Colonic mucosa (tissue), 4 donors: ENCODE results near the gene UBE3C. TPM values are rescaled to one million over a fixed set of nuclear protein-coding genes. Genes with fewer than 3 reads are reported as not detected.
"Not testable (repeated sequence)": the region's sequence is repeated elsewhere in the genome, so short reads cannot be mapped to it uniquely, and the experiment has no call there.

ENCODE experiments used
- DNase-seq: peaks from one replicate; pipeline ENCODE4 v3.0.0-alpha.2; 2020
- H3K27ac ChIP-seq: fragments of 200-600 bp; one replicate; pipeline ENCODE4 v1.8.0; 2021
- H3K27me3 ChIP-seq: fragments of 200-600 bp; one replicate; pipeline ENCODE4 v1.8.0; 2021
- H3K36me3 ChIP-seq: fragments of 200-600 bp; one replicate; pipeline ENCODE4 v1.8.0; 2021
- H3K4me1 ChIP-seq: fragments of 200-600 bp; one replicate; pipeline ENCODE4 v1.8.0; 2021; ENCODE audit warnings: mild to moderate bottlenecking
- H3K4me3 ChIP-seq: fragments of 200-600 bp; one replicate; pipeline ENCODE4 v1.8.0; 2021
- H3K9ac ChIP-seq, 2 donors: one replicate each; pipeline ENCODE4 v1.7.0; 2013; ENCODE audit warnings: control low read depth in 2 of 2, low read depth in 2 of 2, low read length in 2 of 2
- H3K9me3 ChIP-seq: fragments of 200-600 bp; one replicate; pipeline ENCODE4 v1.8.0; 2021
- intact Hi-C: fragments of 100-400 bp; cut with DNase I; formaldehyde crosslinking; loops from one replicate; pipeline ENCODE4 v1.14.1; 2022
- total RNA-seq, 2 donors: library from RNA; stranded (reverse); fragmentation: NEBNext Ultra II Directional in 1 of 2; extraction: Animal tissue kit (Norgen Biotek cat#: 25700) in 1 of 2; gene quantifications; one replicate each; pipeline ENCODE4 v1.2.1, GENCODE V29; 2021
- TF ChIP-seq, protein P1 (sequence below): fragments of 200-600 bp; IDR thresholded peaks from one replicate; pipeline ENCODE4 v1.8.0; 2022; ENCODE audit warnings: antibody characterized with exemption, mild to moderate bottlenecking
- donor health status: healthy.
- donor health status: DM: no; HTN: no; CAD: no.
- donor health status: DM: no; HTN: no; CAD: no.

The UBE3C gene
- total RNA-seq, 2 donors from 2014 or later: 50.9 to 60.7 TPM

DNA sequence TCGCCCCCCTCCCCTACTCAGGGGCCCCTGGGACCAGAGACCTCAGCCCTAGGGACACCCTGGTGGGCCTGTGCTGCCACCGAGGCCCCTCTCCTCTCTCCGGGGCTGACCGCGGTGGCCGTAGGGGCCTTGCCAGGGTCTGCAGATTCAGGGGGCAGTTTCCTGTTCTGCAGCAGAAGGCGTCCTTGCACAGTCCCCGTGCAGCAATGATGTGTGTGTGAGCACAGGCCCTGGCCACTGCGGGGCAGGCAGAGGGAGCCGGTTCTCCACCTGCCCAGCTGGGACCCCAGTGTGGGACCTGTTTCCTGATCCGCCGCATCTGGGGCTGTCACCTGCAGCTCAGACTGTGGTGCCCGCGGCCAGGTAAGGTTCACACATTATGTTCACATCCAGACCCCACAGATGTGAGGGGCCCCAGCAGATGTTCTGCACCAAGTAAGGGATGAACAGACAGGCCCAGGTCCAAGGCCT lies 137.4 kb downstream of the UBE3C start:
- H3K4me3 ChIP-seq: no peak overlapping the region
- peaks cover 10% of the 10 kb centered on the region for H3K4me1 ChIP-seq
- no peak overlapping the region for H3K27ac ChIP-seq
- TF ChIP-seq, protein P1, sequence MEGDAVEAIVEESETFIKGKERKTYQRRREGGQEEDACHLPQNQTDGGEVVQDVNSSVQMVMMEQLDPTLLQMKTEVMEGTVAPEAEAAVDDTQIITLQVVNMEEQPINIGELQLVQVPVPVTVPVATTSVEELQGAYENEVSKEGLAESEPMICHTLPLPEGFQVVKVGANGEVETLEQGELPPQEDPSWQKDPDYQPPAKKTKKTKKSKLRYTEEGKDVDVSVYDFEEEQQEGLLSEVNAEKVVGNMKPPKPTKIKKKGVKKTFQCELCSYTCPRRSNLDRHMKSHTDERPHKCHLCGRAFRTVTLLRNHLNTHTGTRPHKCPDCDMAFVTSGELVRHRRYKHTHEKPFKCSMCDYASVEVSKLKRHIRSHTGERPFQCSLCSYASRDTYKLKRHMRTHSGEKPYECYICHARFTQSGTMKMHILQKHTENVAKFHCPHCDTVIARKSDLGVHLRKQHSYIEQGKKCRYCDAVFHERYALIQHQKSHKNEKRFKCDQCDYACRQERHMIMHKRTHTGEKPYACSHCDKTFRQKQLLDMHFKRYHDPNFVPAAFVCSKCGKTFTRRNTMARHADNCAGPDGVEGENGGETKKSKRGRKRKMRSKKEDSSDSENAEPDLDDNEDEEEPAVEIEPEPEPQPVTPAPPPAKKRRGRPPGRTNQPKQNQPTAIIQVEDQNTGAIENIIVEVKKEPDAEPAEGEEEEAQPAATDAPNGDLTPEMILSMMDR: no peak
- intact Hi-C loops: loop anchor here (10.0 kb wide), 1 partner anchor 59 kb away; the partner anchor contains the start of gene DNAJB6
- DNase-seq: no peak
- H3K27me3 ChIP-seq: no peaks in the 10 kb centered on the region
- no peak overlapping the region for H3K9ac ChIP-seq
- no peaks in the 10 kb centered on the region for H3K36me3 ChIP-seq
- no peaks in the 10 kb centered on the region for H3K9me3 ChIP-seq

DNA sequence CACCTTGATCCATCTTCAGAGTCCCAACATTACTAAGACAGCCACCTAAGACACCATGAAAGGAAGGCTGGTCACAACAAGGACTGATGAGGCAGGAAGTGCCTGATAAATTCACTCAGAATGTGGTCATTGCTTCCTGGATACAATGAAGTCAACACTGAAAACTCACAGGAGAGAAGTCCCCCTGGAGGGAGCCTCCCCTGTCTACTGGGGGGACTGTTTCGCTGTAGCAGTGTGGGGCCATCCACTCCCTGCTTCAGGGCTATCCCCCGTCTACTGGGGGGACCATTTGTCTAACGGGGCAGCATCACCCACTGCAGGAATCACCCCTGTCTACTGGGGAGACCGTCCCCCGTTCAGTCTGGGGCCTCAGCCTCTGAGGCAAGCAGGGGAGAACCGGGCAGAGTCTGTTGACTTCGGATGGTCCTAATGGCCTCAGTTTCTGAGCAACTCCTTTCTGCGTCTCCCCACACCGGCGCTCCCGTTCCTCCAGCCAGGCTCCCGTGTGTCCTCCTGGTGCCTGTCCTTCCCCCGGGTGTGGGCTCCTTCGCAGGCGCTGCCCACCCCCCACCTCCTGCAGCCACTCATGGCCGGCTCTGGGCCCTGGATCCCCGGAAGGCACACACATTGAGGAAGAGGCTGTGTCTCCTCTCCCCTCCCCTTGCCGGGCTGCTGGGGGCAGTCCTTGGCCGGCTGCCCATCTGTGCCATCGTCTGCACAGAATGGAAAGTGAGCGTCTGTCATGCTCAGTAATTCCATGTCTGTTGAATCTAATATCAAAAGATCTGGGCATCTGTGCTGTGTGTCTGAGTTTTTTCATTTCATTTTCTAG lies 138.2 kb downstream of the UBE3C start:
- Histone ChIP-seq H3K4me1 (peaks cover 11% of the 10 kb centered on the region), H3K9ac (no peak overlapping the region), H3K27me3 (no peaks in the 10 kb centered on the region), H3K9me3 (no peaks in the 10 kb centered on the region), H3K36me3 (no peaks in the 10 kb centered on the region), H3K4me3 (no peak overlapping the region), H3K27ac (no peak overlapping the region)
- intact Hi-C loops: loop anchor here (10.0 kb wide), 1 partner anchor 58 kb away; the partner anchor contains the start of gene DNAJB6
- DNase-seq: no peak
- TF ChIP-seq, protein P1: no peak

GRCh38 chr7:157277568-157277967 lies 138.8 kb downstream of the UBE3C start:
- H3K4me1 ChIP-seq: peaks cover 14% of the 10 kb centered on the region
- intact Hi-C loops: loop anchor here (10.0 kb wide), 1 partner anchor 57 kb away; the partner anchor contains the start of gene DNAJB6
- not testable (repeated sequence) for H3K27me3 ChIP-seq, H3K27ac ChIP-seq, H3K36me3 ChIP-seq, H3K9ac ChIP-seq, H3K4me3 ChIP-seq, H3K9me3 ChIP-seq, DNase-seq

DNA sequence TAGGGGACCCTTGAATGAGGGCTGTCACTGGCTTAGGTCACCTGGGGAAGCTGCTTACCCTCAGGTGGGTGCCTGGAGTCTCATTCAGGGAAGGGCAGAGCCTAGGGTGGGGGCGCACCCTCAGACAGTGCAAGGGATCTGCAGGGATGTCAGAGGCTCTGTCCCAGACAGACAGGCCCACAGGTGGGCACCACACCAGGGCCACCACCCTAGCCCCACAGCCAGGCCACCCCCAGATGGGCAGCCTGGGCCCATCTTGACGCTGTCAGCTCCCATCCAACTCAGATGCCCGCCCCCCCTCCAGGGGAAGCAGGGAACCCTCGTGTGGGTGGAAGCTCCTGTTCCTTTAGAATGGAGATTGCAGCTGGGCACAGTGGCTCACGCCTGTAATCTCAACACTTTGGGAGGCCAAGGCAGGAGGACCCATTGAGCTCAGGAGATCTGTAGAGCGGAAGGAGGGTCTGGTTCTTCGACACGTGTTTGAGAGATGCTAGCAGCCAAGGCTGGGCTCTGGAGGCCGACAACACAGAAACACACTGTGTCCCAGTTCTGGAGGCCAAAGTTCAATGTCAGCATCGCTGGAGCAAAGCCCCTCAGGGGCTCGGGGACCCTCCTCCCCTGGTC lies 139.6 kb downstream of the UBE3C start:
- Histone ChIP-seq H3K27ac (no peak overlapping the region), H3K4me3 (no peak overlapping the region)
- intact Hi-C loops: loop anchor here (10.0 kb wide), 1 partner anchor 57 kb away; the partner anchor contains the start of gene DNAJB6

DNA sequence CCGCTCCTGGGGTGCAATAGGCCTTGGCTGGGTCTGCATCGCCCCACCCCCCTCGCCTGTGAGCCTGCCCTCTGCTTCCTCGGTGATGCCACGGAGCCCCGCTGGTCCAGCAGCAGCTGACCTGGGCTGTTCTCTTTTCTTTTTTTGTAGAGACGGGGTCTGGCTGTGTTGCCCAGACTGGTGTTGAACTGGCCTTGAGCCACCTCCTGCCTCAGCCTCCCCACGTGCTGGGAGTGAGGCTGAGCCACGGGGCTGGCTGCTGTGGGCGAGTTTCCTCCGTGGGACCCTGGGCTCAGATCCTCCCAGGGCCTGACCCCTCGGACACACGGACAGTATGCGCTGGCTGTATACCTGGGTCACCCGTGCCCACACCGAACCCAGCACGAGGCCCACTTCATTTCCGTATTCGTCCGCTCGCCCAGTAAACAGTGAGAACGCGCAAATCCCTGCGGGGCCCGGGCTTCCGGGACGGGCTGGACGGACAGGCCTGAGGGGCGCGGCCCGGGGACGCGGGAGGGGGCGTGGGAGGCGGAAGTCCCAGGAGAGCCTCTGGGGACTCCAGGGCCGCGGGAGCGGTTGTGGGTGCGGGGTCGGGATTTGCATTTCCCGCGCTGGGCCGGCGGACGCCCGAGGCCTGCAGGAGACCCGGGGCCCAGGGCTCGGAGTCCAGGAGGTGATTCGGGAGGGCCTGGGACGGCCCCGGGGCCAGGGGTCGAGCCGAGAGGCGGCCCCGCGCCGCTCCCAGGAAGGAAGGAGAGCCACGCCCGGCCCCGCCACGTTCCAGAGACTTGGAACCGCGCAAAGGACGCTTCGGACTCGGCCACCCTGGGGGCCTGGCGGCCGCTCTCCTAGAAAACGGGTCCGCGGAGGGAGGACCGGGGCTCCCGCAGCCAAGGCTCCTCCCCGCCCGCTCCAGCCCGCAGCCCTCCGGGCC lies 140.3 kb downstream of the UBE3C start:
- TF ChIP-seq, protein P1: no peak
- Histone ChIP-seq H3K9me3 (no peaks in the 10 kb centered on the region), H3K4me3 (peak overlapping the region; percentile 69), H3K9ac (peak overlapping the region; percentile 54 to 92), H3K27me3 (no peaks in the 10 kb centered on the region), H3K36me3 (no peaks in the 10 kb centered on the region), H3K4me1 (peaks cover 5% of the 10 kb centered on the region), H3K27ac (peak overlapping the region; percentile 49)
- intact Hi-C loops: loop anchor here (10.0 kb wide), 1 partner anchor 56 kb away; the partner anchor contains the start of gene DNAJB6
- peak; percentile 76 for DNase-seq

More for the DNA sequence above, 139.6 kb downstream of the UBE3C start:
- Histone ChIP-seq H3K4me1 (peaks cover 11% of the 10 kb centered on the region), H3K9ac (no peak overlapping the region), H3K27me3 (no peaks in the 10 kb centered on the region), H3K9me3 (no peaks in the 10 kb centered on the region), H3K36me3 (no peaks in the 10 kb centered on the region)
- DNase-seq: no peak
- TF ChIP-seq, protein P1: no peak
